ENCODE measurements around the gene OSBPL9. TPM values are rescaled to one million over a fixed set of nuclear protein-coding genes. Genes with fewer than 3 reads are reported as not detected.
"Not testable (repeated sequence)": the region's sequence is repeated elsewhere in the genome, so short reads cannot be mapped to it uniquely, and the experiment has no call there.

Gene OSBPL9
- total RNA-seq, 1 donor from 2014 or later = 54.1 TPM

GRCh38 chr1:51792864-51793263 lies 176.0 kb downstream of the OSBPL9 start:
- DNase-seq = no peak

GRCh38 chr1:51794260-51794659 lies 177.4 kb downstream of the OSBPL9 start:
- no peak for DNase-seq

GRCh38 chr1:51794868-51795267 lies 178.0 kb downstream of the OSBPL9 start:
- DNase-seq = no peak

- DNase-seq = no peak
These were observed 182.5 kb downstream of the OSBPL9 start for GRCh38 chr1:51799372-51799771.

GRCh38 chr1:51814513-51814912 lies 197.6 kb downstream of the OSBPL9 start:
- no peak for DNase-seq

GRCh38 chr1:51818487-51818886 lies 201.6 kb downstream of the OSBPL9 start:
- no peak for DNase-seq

- DNase-seq = not testable (repeated sequence)
These were observed 202.1 kb downstream of the OSBPL9 start for GRCh38 chr1:51819021-51819420.

GRCh38 chr1:51819810-51820209 lies 202.9 kb downstream of the OSBPL9 start:
- no peak for DNase-seq

- no peak for DNase-seq
These were observed 212.2 kb downstream of the OSBPL9 start for GRCh38 chr1:51829058-51829457.

GRCh38 chr1:51833700-51834099 lies 216.8 kb downstream of the OSBPL9 start:
- no peak for DNase-seq

GRCh38 chr1:51837243-51837642 lies 220.4 kb downstream of the OSBPL9 start:
- DNase-seq = no peak

Small RNA genes lying within 50 kb of the gene (small RNA-seq; reads per million reads assigned to genes)
- not detected for gene AL050343.2 (ENCODE audit: low replicate concordance)
- not detected for gene RF00568 (ENCODE audit: low replicate concordance)

Other genes starting within 250 kb of the OSBPL9 start
- gene EPS15, start 97.8 kb upstream of the OSBPL9 start, total RNA-seq = 64.3 TPM